DOHH2 (cell line): ENCODE measurements around the gene GPATCH2.

Experiments used
- EZH2phosphoT487 ChIP-seq: fragments of 200-600 bp; sonication (generic); IDR thresholded peaks from 2 replicates; pipeline ENCODE4 v1.6.1; 2017; ENCODE audit warnings: borderline replicate concordance, mild to moderate bottlenecking, antibody characterized with exemption, low read length, moderate library complexity, mixed read lengths
- TF ChIP-seq, protein P1 (sequence below): fragments of 200-600 bp; sonication (generic); IDR thresholded peaks from one replicate; pipeline ENCODE4 v1.5.1; 2014; ENCODE audit warnings: antibody characterized with exemption, mild to moderate bottlenecking, low read depth, low read length; ENCODE audit not compliant: poor library complexity, severe bottlenecking

DNA sequence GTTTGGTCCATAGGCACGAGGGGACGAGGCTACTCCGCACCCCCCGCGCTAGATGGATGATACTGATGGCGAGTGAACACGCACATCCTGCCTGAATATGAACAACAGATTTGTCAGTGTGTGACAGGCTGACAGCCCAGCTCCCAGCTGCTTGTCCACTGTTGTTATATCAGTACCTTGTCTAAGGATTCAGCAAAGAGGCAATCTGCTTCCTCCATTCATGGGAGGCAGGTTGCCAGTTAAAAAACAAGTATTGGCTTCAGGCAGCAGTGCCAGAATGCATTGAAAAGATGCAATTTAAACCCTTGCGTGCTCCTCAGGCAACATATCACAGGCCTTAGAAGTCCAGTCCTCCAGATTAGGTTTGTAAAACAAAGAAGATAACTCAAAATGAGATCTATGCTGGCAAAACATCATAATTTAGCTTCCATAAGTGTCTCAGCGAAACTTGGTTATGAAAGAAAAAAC, 223.3 kb downstream of the GPATCH2 start:
- TF ChIP-seq, protein P1, sequence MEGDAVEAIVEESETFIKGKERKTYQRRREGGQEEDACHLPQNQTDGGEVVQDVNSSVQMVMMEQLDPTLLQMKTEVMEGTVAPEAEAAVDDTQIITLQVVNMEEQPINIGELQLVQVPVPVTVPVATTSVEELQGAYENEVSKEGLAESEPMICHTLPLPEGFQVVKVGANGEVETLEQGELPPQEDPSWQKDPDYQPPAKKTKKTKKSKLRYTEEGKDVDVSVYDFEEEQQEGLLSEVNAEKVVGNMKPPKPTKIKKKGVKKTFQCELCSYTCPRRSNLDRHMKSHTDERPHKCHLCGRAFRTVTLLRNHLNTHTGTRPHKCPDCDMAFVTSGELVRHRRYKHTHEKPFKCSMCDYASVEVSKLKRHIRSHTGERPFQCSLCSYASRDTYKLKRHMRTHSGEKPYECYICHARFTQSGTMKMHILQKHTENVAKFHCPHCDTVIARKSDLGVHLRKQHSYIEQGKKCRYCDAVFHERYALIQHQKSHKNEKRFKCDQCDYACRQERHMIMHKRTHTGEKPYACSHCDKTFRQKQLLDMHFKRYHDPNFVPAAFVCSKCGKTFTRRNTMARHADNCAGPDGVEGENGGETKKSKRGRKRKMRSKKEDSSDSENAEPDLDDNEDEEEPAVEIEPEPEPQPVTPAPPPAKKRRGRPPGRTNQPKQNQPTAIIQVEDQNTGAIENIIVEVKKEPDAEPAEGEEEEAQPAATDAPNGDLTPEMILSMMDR, result no peak
- TF ChIP-seq EZH2phosphoT487, result no peak
